ENCODE measurements around the gene SPESP1. TPM values are rescaled to one million over a fixed set of nuclear protein-coding genes. Genes with fewer than 3 reads are reported as not detected.

The SPESP1 gene
- total RNA-seq, 4 donors from 2014 or later = 2.7 to 10.1 (median 5.1) TPM

GRCh38 chr15:68985361-68985891 lies 55.1 kb downstream of the SPESP1 start:
- peaks cover 9 to 10% of the 10 kb centered on the region in 2 donors for H3K4me1 ChIP-seq
- no peak for DNase-seq
- no peak for TF ChIP-seq CTCF (IDR thresholded peaks at IDR 0.05)
- no peak for TF ChIP-seq POLR2A (IDR thresholded peaks at IDR 0.05)
- no peaks in the 10 kb centered on the region for H3K9me3 ChIP-seq
- no peaks in the 10 kb centered on the region for H3K27me3 ChIP-seq
- intact Hi-C loops (cut with DNase I) = no loop called here
- no peaks in the 10 kb centered on the region for H3K36me3 ChIP-seq
- 92 to 95% methylated on average over 5 of the region's 5 CpGs for WGBS, 2 donors
- no peak overlapping the region for H3K4me3 ChIP-seq (replicated peaks in 1 of 3)
- no peak overlapping the region for H3K27ac ChIP-seq

GRCh38 chr15:68986322-68986721 lies 56.0 kb downstream of the SPESP1 start:
- Histone ChIP-seq H3K4me1 (peaks cover 9 to 10% of the 10 kb centered on the region in 2 donors), H3K27ac (no peak overlapping the region), H3K27me3 (no peaks in the 10 kb centered on the region), H3K4me3 (replicated peaks in 1 of 3) (no peak overlapping the region), H3K9me3 (no peaks in the 10 kb centered on the region), H3K36me3 (no peaks in the 10 kb centered on the region)
- no peak for DNase-seq
- intact Hi-C loops (cut with DNase I) = no loop called here
- whole genome bisulfite sequencing, 2 donors = 80 to 84% methylated on average over 4 to 5 of the region's 5 CpGs
- no peak for TF ChIP-seq CTCF (IDR thresholded peaks at IDR 0.05)

GRCh38 chr15:68987120-68987519 lies 56.8 kb downstream of the SPESP1 start:
- Histone ChIP-seq H3K27ac (no peak overlapping the region), H3K36me3 (no peaks in the 10 kb centered on the region), H3K4me3 (replicated peaks in 1 of 3) (no peak overlapping the region), H3K9me3 (no peaks in the 10 kb centered on the region), H3K4me1 (peaks cover 9 to 10% of the 10 kb centered on the region in 2 donors), H3K27me3 (no peaks in the 10 kb centered on the region)
- intact Hi-C loops (cut with DNase I) = no loop called here
- TF ChIP-seq CTCF (IDR thresholded peaks at IDR 0.05) (no peak), POLR2A (IDR thresholded peaks at IDR 0.05) (no peak)
- DNase-seq = no peak
- WGBS, 2 donors = 96% methylated on average over 6 of the region's 6 CpGs

GRCh38 chr15:68987676-68988075 lies 57.4 kb downstream of the SPESP1 start:
- 0 to 46% methylated on average over 1 of the region's 1 CpG for WGBS, 2 donors

More at GRCh38 chr15:68987676-68988075, 57.4 kb downstream of the SPESP1 start:
- no peak overlapping the region for H3K27ac ChIP-seq
- H3K9me3 ChIP-seq = no peaks in the 10 kb centered on the region
- no peaks in the 10 kb centered on the region for H3K36me3 ChIP-seq
- intact Hi-C loops (cut with DNase I) = no loop called here
- no peak overlapping the region for H3K4me3 ChIP-seq (replicated peaks in 1 of 3)
- peaks cover 9 to 10% of the 10 kb centered on the region in 2 donors for H3K4me1 ChIP-seq
- no peak for TF ChIP-seq POLR2A (IDR thresholded peaks at IDR 0.05)
- no peak for TF ChIP-seq CTCF (IDR thresholded peaks at IDR 0.05)
- no peaks in the 10 kb centered on the region for H3K27me3 ChIP-seq
- no peak for DNase-seq

Data from thyroid gland (tissue), 4 donors.